Testis (tissue), 3 donors: ENCODE measurements around the gene TROAP. TPM values are rescaled to one million over a fixed set of nuclear protein-coding genes. Genes with fewer than 3 reads are reported as not detected.

ENCODE experiments used
- DNase-seq: peaks from one replicate; pipeline ENCODE4 v3.0.0-alpha.2; 2019
- H3K27ac ChIP-seq, 2 donors: fragments of 200-600 bp; sonication (generic); one replicate each; pipeline ENCODE4 v1.5.1; 2019
- H3K27me3 ChIP-seq: fragments of 200-600 bp; sonication (generic); one replicate; pipeline ENCODE4 v1.5.1; 2019
- H3K36me3 ChIP-seq: fragments of 200-600 bp; sonication (generic); one replicate; pipeline ENCODE4 v1.5.1; 2017; ENCODE audit warnings: low read depth; ENCODE audit errors: missing control alignments
- H3K4me1 ChIP-seq: fragments of 200-600 bp; sonication (generic); one replicate; pipeline ENCODE4 v1.5.1; 2019
- H3K4me3 ChIP-seq, 2 donors: fragments of 200-600 bp; sonication (generic); one replicate each; pipeline ENCODE4 v1.5.1; 2017 to 2019
- H3K9me3 ChIP-seq: fragments of 200-600 bp; sonication (generic); one replicate; pipeline ENCODE4 v1.5.1; 2017
- POLR2A ChIP-seq: fragments of 450-650 bp; IDR thresholded peaks from one replicate; pipeline ENCODE4 v1.6.1; 2017; ENCODE audit warnings: antibody characterized with exemption, mild to moderate bottlenecking, moderate library complexity
- WGBS, 2 donors: methylation state at CpG; one replicate each; pipeline ENCODE4 v1.1.5; 2018; 5-methylcytosine and 5-hydroxymethylcytosine counted together
- intact Hi-C: fragments of 100-400 bp; cut with DNase I; formaldehyde crosslinking; loops from one replicate; pipeline ENCODE4 v1.15.1; 2023; ENCODE audit warnings: low total_unique reads
- polyA plus RNA-seq: library from polyadenylated mRNA; stranded (reverse); fragments of 350-450 nt; fragmentation: Illumina TruSeq; extraction: RNeasy Lipid Tissue Mini Kit (QIAGEN cat#74804); gene quantifications from one replicate; pipeline ENCODE4 v1.2.3, GENCODE V29; 2014; ENCODE audit warnings: low read depth, low replicate concordance; ENCODE audit not compliant: insufficient read depth
- total RNA-seq, 2 donors: library from RNA; depleted of rRNA; stranded (reverse); fragments of >200 nt; gene quantifications; one replicate each; pipeline ENCODE4 v1.2.3, GENCODE V29; 2016
- TF ChIP-seq, protein P1 (sequence below), 3 experiments: fragments of 450-650 bp in 2 of 3; fragments of 200-600 bp in 1 of 3; sonication (generic) in 1 of 3; IDR thresholded peaks; one replicate each; pipeline ENCODE4 v1.5.1; 2016 to 2019; ENCODE audit warnings: antibody characterized with exemption in 3 of 3, mild to moderate bottlenecking in 2 of 3, moderate library complexity in 1 of 3

The TROAP gene
- total and polyA plus RNA-seq, 3 donors from 2014 or later: 22.8 to 61.7 (median 36.1) TPM

GRCh38 chr12:49366652-49367380 lies 43.8 kb downstream of the TROAP start:
- H3K9me3 ChIP-seq: no peaks in the 10 kb centered on the region
- H3K27ac ChIP-seq: peak overlapping the region; percentile 98 to 99
- H3K4me3 ChIP-seq: peak overlapping the region; percentile 91 to 95
- TF ChIP-seq POLR2A: no peak
- TF ChIP-seq, protein P1, sequence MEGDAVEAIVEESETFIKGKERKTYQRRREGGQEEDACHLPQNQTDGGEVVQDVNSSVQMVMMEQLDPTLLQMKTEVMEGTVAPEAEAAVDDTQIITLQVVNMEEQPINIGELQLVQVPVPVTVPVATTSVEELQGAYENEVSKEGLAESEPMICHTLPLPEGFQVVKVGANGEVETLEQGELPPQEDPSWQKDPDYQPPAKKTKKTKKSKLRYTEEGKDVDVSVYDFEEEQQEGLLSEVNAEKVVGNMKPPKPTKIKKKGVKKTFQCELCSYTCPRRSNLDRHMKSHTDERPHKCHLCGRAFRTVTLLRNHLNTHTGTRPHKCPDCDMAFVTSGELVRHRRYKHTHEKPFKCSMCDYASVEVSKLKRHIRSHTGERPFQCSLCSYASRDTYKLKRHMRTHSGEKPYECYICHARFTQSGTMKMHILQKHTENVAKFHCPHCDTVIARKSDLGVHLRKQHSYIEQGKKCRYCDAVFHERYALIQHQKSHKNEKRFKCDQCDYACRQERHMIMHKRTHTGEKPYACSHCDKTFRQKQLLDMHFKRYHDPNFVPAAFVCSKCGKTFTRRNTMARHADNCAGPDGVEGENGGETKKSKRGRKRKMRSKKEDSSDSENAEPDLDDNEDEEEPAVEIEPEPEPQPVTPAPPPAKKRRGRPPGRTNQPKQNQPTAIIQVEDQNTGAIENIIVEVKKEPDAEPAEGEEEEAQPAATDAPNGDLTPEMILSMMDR (IDR thresholded peaks at IDR 0.05): peak; percentile 13 to 33 (median 32)
- no peaks in the 10 kb centered on the region for H3K27me3 ChIP-seq
- H3K36me3 ChIP-seq: no peaks in the 10 kb centered on the region
- peak; percentile 94 for DNase-seq
- 0 to 1% methylated on average over 55 to 56 of the region's 97 CpGs for WGBS, 2 donors
- H3K4me1 ChIP-seq: peaks cover 18% of the 10 kb centered on the region
- intact Hi-C loops: no loop called here

GRCh38 chr12:49367381-49368239 lies 44.6 kb downstream of the TROAP start, which contains the start of gene SPATS2:
Gene SPATS2, plus strand, starts transcription at chr12:49367462. Its CDS starts 93,551 bp downstream, at chr12:49461013.
- Histone ChIP-seq H3K27me3 (no peaks in the 10 kb centered on the region), H3K27ac (peak within 1 kb of the TSS; percentile 98 to 99), H3K4me3 (peak within 1 kb of the TSS; percentile 91 to 95), H3K4me1 (peaks cover 18% of the 10 kb centered on the region), H3K36me3 (no peaks in the 10 kb centered on the region), H3K9me3 (no peaks in the 10 kb centered on the region)
- DNase-seq: peak; percentile 38
- TF ChIP-seq, protein P1 (IDR thresholded peaks at IDR 0.05): no peak
- WGBS, 2 donors: 0 to 1% methylated on average over 20 to 51 of the region's 52 CpGs
- intact Hi-C loops: no loop called here

- intact Hi-C loops: no loop called here
- no peaks in the 10 kb centered on the region for H3K27me3 ChIP-seq
- no peaks in the 10 kb centered on the region for H3K9me3 ChIP-seq
- peak overlapping the region in 1 of 2 donors; percentile 91 for H3K4me3 ChIP-seq
- no peak for DNase-seq
- 4 to 5% methylated on average over 3 of the region's 3 CpGs for WGBS, 2 donors
- no peaks in the 10 kb centered on the region for H3K36me3 ChIP-seq
- peaks cover 18% of the 10 kb centered on the region for H3K4me1 ChIP-seq
- peak overlapping the region; percentile 98 to 99 for H3K27ac ChIP-seq
- TF ChIP-seq, protein P1 (IDR thresholded peaks at IDR 0.05): no peak
- no peak for TF ChIP-seq POLR2A
Observed at GRCh38 chr12:49368240-49368600, 45.2 kb downstream of the TROAP start.

GRCh38 chr12:49369411-49370145 lies 46.5 kb downstream of the TROAP start:
- intact Hi-C loops: no loop called here
- Histone ChIP-seq H3K4me1 (peaks cover 16% of the 10 kb centered on the region), H3K9me3 (no peaks in the 10 kb centered on the region), H3K27me3 (no peaks in the 10 kb centered on the region), H3K4me3 (no peak overlapping the region), H3K27ac (peak overlapping the region in 1 of 2 donors; percentile 7), H3K36me3 (no peaks in the 10 kb centered on the region)
- WGBS, 2 donors: 33 to 41% methylated on average over 6 of the region's 6 CpGs
- DNase-seq: peak; percentile 39
- TF ChIP-seq, protein P1 (IDR thresholded peaks at IDR 0.05): peak in 2 of 3 experiments; percentile 24 to 32
- TF ChIP-seq POLR2A: no peak
